ENCODE measurements around the gene SPEN.
"Not testable (repeated sequence)": the region's sequence is repeated elsewhere in the genome, so short reads cannot be mapped to it uniquely, and the experiment has no call there.

SPEN gene

GRCh38 chr1:15834406-15835204 is 12.9 kb upstream of the SPEN start:
- no peaks in the 10 kb centered on the region for H3K27me3 ChIP-seq
- no peaks in the 10 kb centered on the region for H3K36me3 ChIP-seq
- peak overlapping the region; percentile 99 for H3K27ac ChIP-seq
- no peak for TF ChIP-seq Cebpa-rat (IDR thresholded peaks at IDR 0.05)
- peak overlapping the region; percentile 91 for H3K4me2 ChIP-seq
- peak overlapping the region; percentile 99 for H3K9ac ChIP-seq
- peaks cover 54% of the 10 kb centered on the region for H3K4me1 ChIP-seq
- H4K20me1 ChIP-seq = no peaks in the 10 kb centered on the region
- H3K4me3 ChIP-seq = peak overlapping the region; percentile 78
- no peaks in the 10 kb centered on the region for H3K9me3 ChIP-seq

- H3K9me3 ChIP-seq = no peaks in the 10 kb centered on the region
- TF ChIP-seq Cebpa-rat (IDR thresholded peaks at IDR 0.05) = no peak
- no peaks in the 10 kb centered on the region for H3K36me3 ChIP-seq
- H3K4me1 ChIP-seq = peaks cover 47% of the 10 kb centered on the region
- peak overlapping the region; percentile 99 for H3K27ac ChIP-seq
- H3K9ac ChIP-seq = peak overlapping the region; percentile 99
- H3K27me3 ChIP-seq = no peaks in the 10 kb centered on the region
- H3K4me3 ChIP-seq = peak overlapping the region; percentile 78
- H4K20me1 ChIP-seq = no peaks in the 10 kb centered on the region
- peak overlapping the region; percentile 91 for H3K4me2 ChIP-seq
Measured at GRCh38 chr1:15835205-15835740, 12.2 kb upstream of the SPEN start.

GRCh38 chr1:15835741-15836510 is 11.6 kb upstream of the SPEN start:
- no peaks in the 10 kb centered on the region for H3K9me3 ChIP-seq
- H4K20me1 ChIP-seq = no peaks in the 10 kb centered on the region
- H3K27me3 ChIP-seq = no peaks in the 10 kb centered on the region
- H3K36me3 ChIP-seq = no peaks in the 10 kb centered on the region
- H3K4me2 ChIP-seq = peak overlapping the region; percentile 94
- TF ChIP-seq Cebpa-rat (IDR thresholded peaks at IDR 0.05) = no peak
- H3K27ac ChIP-seq = peak overlapping the region; percentile 99
- H3K4me1 ChIP-seq = peaks cover 41% of the 10 kb centered on the region
- peak overlapping the region; percentile 99 for H3K9ac ChIP-seq
- H3K4me3 ChIP-seq = peak overlapping the region; percentile 78

GRCh38 chr1:15836511-15836771 is 11.1 kb upstream of the SPEN start:
- not testable (repeated sequence) for H3K9me3 ChIP-seq, H3K27me3 ChIP-seq, H3K36me3 ChIP-seq, H4K20me1 ChIP-seq
- H3K9ac ChIP-seq = peak overlapping the region; percentile 99
- H3K4me2 ChIP-seq = peak overlapping the region; percentile 94
- H3K27ac ChIP-seq = peak overlapping the region; percentile 99
- H3K4me1 ChIP-seq = peaks cover 36% of the 10 kb centered on the region
- peak overlapping the region; percentile 78 for H3K4me3 ChIP-seq

- Histone ChIP-seq H3K4me2 (peak overlapping the region; percentile 94), H3K36me3 (no peaks in the 10 kb centered on the region), H3K27me3 (no peaks in the 10 kb centered on the region), H3K4me3 (peak overlapping the region; percentile 78; the same call in 1 of the 2 replicates), H3K4me1 (peaks cover 30% of the 10 kb centered on the region), H3K27ac (no peak overlapping the region), H4K20me1 (no peaks in the 10 kb centered on the region), H3K9me3 (no peaks in the 10 kb centered on the region), H3K9ac (no peak overlapping the region)
- no peak for TF ChIP-seq Cebpa-rat (IDR thresholded peaks at IDR 0.05)
Measured at GRCh38 chr1:15836772-15837669, 10.5 kb upstream of the SPEN start.

GRCh38 chr1:15837931-15838330 is 9.6 kb upstream of the SPEN start:
- H3K27me3 ChIP-seq = no peaks in the 10 kb centered on the region
- no peak for TF ChIP-seq Cebpa-rat (IDR thresholded peaks at IDR 0.05)
- H3K36me3 ChIP-seq = no peaks in the 10 kb centered on the region
- no peak overlapping the region for H3K27ac ChIP-seq
- H3K4me2 ChIP-seq = no peak overlapping the region
- H4K20me1 ChIP-seq = no peaks in the 10 kb centered on the region
- no peak overlapping the region for H3K4me3 ChIP-seq
- H3K9me3 ChIP-seq = no peaks in the 10 kb centered on the region
- no peak overlapping the region for H3K9ac ChIP-seq
- H3K4me1 ChIP-seq = peaks cover 26% of the 10 kb centered on the region

GRCh38 chr1:15838721-15839120 is 8.8 kb upstream of the SPEN start:
- H4K20me1 ChIP-seq = no peaks in the 10 kb centered on the region
- peaks cover 28% of the 10 kb centered on the region for H3K4me1 ChIP-seq
- H3K9me3 ChIP-seq = no peaks in the 10 kb centered on the region
- H3K36me3 ChIP-seq = no peaks in the 10 kb centered on the region
- no peak overlapping the region for H3K4me2 ChIP-seq
- H3K27me3 ChIP-seq = no peaks in the 10 kb centered on the region
- TF ChIP-seq Cebpa-rat (IDR thresholded peaks at IDR 0.05) = no peak
- no peak overlapping the region for H3K27ac ChIP-seq
- H3K4me3 ChIP-seq = no peak overlapping the region
- no peak overlapping the region for H3K9ac ChIP-seq

GRCh38 chr1:15843826-15844572 is 3.5 kb upstream of the SPEN start:
- peak overlapping the region; percentile 46 for H3K4me3 ChIP-seq
- no peaks in the 10 kb centered on the region for H3K27me3 ChIP-seq
- no peaks in the 10 kb centered on the region for H3K36me3 ChIP-seq
- no peaks in the 10 kb centered on the region for H3K9me3 ChIP-seq
- H4K20me1 ChIP-seq = peaks cover 8% of the 10 kb centered on the region; the same call in 1 of the 2 replicates
- peak overlapping the region; percentile 82 for H3K4me2 ChIP-seq
- no peak for TF ChIP-seq Cebpa-rat (IDR thresholded peaks at IDR 0.05)
- H3K4me1 ChIP-seq = peaks cover 46% of the 10 kb centered on the region
- peak overlapping the region; percentile 51; the same call in 1 of the 2 replicates for H3K9ac ChIP-seq
- H3K27ac ChIP-seq = peak overlapping the region; percentile 42; the same call in 1 of the 2 replicates

GRCh38 chr1:15846056-15846455 is 1.5 kb upstream of the SPEN start:
- H3K9ac ChIP-seq, H3K36me3 ChIP-seq, H3K27me3 ChIP-seq, H3K9me3 ChIP-seq: not testable (repeated sequence)
- Histone ChIP-seq H3K27ac (peak overlapping the region; percentile 98), H3K4me2 (peak overlapping the region; percentile 82), H3K4me3 (peak overlapping the region; percentile 99), H4K20me1 (peaks cover 15% of the 10 kb centered on the region; the same call in 1 of the 2 replicates), H3K4me1 (peaks cover 58% of the 10 kb centered on the region)

Measured in BLaER1 (cell line).